NCI-H2196 (cell line): ENCODE data around the gene SULT1A1.
"Not testable (repeated sequence)": the region's sequence is repeated elsewhere in the genome, so short reads cannot be mapped to it uniquely, and the experiment has no call there.

Experiments
- DNase-seq: peaks from one replicate; lab custom pipeline; 2025; ENCODE audit not compliant: unreplicated experiment; lab: John Stamatoyannopoulos, UW

SULT1A1 gene

GRCh38 chr16:28608867-28609596 lies 812 bp downstream of the SULT1A1 start:
- not testable (repeated sequence) for DNase-seq

- not testable (repeated sequence) for DNase-seq
Measured at GRCh38 chr16:28608496-28608808, 1.4 kb downstream of the SULT1A1 start.

GRCh38 chr16:28607681-28608495 lies 2.0 kb downstream of the SULT1A1 start:
- DNase-seq: not testable (repeated sequence)

GRCh38 chr16:28607116-28607623 lies 2.7 kb downstream of the SULT1A1 start:
- no peak for DNase-seq

DNA sequence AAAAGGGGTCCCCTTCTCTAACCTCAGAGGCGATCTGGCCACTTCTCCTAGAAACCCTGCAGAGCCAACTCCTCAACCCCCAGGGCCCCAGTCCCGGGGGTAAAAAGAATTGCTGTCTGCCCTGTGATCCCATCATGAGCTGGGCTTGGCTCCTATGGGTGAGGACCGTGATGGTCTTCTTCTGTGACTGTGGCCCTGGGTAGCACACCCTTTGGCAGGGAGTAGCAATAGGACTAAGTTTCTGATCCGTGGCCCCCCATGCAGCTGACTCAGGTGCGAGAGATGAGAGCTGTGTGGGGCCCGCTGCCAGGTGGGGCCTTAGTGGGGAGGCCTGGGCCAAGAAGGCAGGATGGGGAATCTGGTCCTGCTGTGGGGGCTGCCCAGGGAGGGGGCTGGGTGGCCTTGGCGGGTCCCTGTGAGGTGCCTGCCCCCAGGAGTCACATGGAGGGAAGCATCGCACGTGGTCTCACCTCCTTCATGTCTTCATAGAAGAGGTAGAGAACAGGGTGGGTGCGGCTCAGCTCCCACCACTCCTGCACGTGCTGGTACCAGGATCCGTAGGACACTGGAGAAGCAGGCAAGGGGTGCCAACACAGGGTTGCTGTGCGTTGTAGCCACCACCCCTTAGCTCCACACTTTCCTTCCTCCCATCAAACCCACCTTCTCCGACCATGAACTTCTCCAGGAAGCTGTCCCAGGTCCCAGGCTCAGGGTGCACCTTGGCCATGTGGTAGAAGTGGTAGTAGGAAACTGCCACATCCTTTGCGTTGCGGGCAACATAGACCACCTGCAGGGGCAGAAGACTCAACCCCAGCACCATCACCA lies 3.3 kb downstream of the SULT1A1 start:
- no peak for DNase-seq

- no peak for DNase-seq
Measured at GRCh38 chr16:28604186-28604565, 5.7 kb downstream of the SULT1A1 start.

DNA sequence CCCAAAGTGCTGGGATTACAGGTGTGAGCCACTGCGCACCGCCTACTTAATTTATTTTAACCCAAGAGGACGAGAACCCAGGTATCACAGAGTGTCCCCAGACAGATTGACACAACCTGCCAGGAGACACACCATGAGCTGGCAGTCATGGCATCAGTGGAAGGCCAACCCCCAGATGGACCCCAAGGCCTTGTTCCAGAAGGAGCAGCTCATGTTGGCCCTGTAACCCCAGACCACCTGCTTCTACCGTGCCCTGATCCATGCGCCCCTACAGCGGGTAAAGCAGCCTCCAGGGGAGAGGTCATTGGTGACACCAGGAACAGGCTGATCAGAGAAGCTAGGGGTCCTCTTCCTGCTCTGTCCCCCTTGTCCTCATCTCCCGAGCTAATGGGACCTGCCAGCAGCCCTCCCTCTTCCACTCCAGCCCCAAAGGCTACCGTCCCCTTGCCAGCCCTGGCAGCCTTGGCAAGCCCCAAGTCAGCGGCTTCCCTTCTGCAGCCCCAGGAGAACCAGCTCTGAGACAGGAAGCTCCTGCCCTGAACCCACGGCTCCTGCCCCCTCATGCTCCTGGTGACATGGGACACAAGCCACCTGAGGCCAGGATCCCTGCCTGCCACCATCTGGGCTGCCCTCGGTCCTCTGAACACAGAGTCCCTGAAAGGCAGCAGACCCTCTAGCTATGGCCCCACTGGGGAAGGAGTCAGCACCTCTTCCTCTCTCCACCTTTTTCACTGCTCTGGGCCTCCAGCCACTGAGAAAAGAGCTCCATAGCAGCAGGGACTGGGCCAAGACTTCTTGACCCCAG lies 6.3 kb downstream of the SULT1A1 start:
- DNase-seq: no peak

DNA sequence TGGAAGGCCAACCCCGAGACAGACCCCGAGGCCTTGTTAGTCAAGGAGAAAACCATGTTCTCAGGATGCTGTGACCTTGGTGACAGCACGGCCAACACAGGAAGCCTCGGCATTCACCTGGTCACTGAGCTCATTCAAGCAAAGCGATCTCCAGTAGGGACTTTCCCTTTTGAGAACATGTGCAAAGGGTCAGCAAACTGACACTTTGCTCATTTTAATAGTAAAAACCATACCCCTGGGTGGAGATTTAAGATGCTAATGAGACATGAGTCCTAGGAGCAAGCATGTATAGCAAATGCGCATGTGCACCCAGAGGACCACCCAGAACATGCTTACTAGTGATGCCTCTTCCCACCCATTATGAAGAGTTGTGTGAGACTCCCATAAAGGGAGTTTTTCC lies 7.3 kb downstream of the SULT1A1 start:
- no peak for DNase-seq

GRCh38 chr16:28602062-28602461 lies 7.8 kb downstream of the SULT1A1 start:
- not testable (repeated sequence) for DNase-seq

GRCh38 chr16:28601589-28601988 lies 8.3 kb downstream of the SULT1A1 start:
- DNase-seq: not testable (repeated sequence)

DNA sequence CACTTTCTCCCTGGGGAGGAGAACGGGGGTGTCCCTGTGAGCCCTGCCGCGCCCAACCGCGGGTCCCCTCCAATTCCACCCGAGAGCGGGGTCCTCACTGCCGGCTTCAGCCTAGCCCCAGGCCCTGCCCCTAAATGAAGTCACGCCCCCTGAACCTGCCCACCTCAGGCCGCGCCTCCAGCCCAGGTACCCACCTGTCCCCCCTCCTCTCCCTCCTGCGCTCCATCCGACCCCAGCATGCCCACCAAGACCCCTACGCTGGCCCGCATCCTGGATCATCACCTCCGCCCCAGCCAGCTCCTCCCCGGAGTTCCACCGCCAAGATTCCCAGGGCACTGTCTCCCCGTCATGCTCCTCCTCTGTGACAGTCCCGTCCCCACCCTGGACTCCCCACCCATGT lies 8.9 kb downstream of the SULT1A1 start:
- DNase-seq: not testable (repeated sequence)

- not testable (repeated sequence) for DNase-seq
Measured at GRCh38 chr16:28599377-28600285, 10.2 kb downstream of the SULT1A1 start.

GRCh38 chr16:28597692-28598261 lies 12.1 kb downstream of the SULT1A1 start:
- DNase-seq: no peak

- DNase-seq: no peak
Measured at GRCh38 chr16:28596840-28597691, 12.8 kb downstream of the SULT1A1 start, which contains the start of gene SULT1A2. TSS of gene SULT1A2 (minus strand) at chr16:28597050. CDS start at chr16:28595930, 1,120 bp downstream.

DNA sequence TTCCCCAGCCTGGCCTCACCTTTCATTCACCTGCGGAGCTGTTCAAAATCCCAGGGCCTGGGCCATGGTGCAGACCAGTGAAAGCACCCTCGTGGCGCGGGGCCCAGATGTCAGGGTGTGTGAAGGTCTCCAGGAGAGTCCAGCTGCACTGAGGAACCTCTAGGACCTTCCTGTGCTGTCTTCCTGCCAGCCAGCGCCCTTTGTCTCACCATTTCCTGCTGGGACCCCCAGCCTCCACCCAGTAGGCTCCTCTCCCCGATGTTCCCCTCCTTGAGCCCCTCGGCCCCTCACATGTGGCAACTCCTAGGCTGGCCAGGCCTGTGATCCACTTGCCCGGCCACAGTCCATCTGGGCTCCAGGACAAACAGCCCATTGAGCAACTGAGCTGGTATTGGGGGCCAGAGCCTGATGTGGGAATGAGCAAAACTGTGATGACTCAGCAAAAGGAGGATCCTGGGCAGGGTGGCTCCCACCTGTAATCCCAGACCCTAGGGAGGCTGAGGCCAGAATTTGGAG lies 13.7 kb downstream of the SULT1A1 start:
- DNase-seq: no peak

GRCh38 chr16:28595451-28595850 lies 14.4 kb downstream of the SULT1A1 start:
- DNase-seq: not testable (repeated sequence)

DNA sequence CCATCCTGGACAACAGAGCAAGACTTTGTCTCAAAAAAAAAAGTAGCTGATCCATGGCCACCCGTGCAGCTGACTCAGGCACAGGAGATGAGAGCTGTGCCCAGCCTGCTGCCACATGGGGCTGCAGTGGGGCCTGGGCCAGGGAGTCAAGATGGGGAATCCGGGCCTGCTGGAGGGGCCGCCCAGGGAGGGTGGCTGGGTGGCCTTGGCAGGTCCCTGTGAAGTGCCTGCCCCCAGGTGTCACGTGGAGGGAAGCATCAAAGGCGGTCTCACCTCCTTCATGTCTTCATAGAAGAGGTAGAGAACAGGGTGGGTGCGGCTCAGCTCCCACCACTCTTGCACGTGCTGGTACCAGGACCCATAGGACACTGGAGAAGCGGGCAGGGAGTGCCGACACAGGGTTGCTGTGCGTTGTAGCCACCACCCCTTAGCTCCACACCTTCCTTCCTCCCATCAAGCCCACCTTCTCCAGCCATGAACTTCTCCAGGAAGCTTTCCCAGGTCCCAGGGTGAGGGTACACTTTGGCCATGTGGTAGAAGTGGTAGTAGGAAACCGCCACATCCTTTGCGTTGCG lies 16.8 kb downstream of the SULT1A1 start:
- DNase-seq: no peak

GRCh38 chr16:28592511-28592910 lies 17.3 kb downstream of the SULT1A1 start:
- no peak for DNase-seq
